HEK293 (cell line): ENCODE data around the gene GNB1L.

Source experiments
- CTCF ChIA-PET: fragments of 350-600 bp; formaldehyde crosslinking; extraction: SDS; loops from one replicate; lab custom pipeline; 2021; ENCODE audit warnings: antibody characterized with exemption; lab: Yijun Ruan, JAX
- POLR2A ChIA-PET: fragments of 300-600 bp; formaldehyde crosslinking; extraction: SDS; loops from one replicate; lab custom pipeline; 2020; ENCODE audit warnings: antibody characterized with exemption, inconsistent platforms; lab: Yijun Ruan, JAX
- H3K27ac ChIP-seq: fragments of 200-500 bp; sonication (Bioruptor generic); 2 replicates; pipeline ENCODE4 v1.5.1; 2014; ENCODE audit warnings: low read depth, low read length, control low read depth, inconsistent platforms; ENCODE audit errors: extremely low read depth
- H3K36me3 ChIP-seq, 2 experiments: fragments of 200-500 bp in 1 of 2; sonication (Bioruptor generic) in 1 of 2; 1 replicate in 1 of 2; 2 replicates in 1 of 2; pipeline ENCODE4 v1.5.1; 2014 to 2017; ENCODE audit warnings: inconsistent platforms in 2 of 2, low read length in 2 of 2; ENCODE audit not compliant: control insufficient read depth in 2 of 2, insufficient read depth in 1 of 2
- H3K4me1 ChIP-seq: fragments of 200-500 bp; sonication (Bioruptor generic); 2 replicates; pipeline ENCODE4 v1.5.1; 2014; ENCODE audit warnings: mild to moderate bottlenecking, low read length, inconsistent platforms; ENCODE audit not compliant: control insufficient read depth, insufficient read depth
- H3K4me3 ChIP-seq: 2 replicates; pipeline ENCODE4 v1.5.1; 2011; ENCODE audit warnings: low read depth, mild to moderate bottlenecking, control low read depth, low read length, moderate library complexity
- H3K9me3 ChIP-seq: fragments of 200-500 bp; sonication (Bioruptor generic); 2 replicates; pipeline ENCODE4 v1.5.1; 2014; ENCODE audit warnings: low read depth, low read length, inconsistent platforms; ENCODE audit not compliant: control insufficient read depth, insufficient read depth
- GLI4 ChIP-seq: fragments of 450-650 bp; formaldehyde crosslinking; IDR thresholded peaks from 2 replicates; pipeline ENCODE4 v1.5.1; 2016; ENCODE audit warnings: missing biosample characterization, missing genetic modification characterization
- KLF16 ChIP-seq: fragments of 450-650 bp; formaldehyde crosslinking; IDR thresholded peaks from 2 replicates; pipeline ENCODE4 v1.5.1; 2017; ENCODE audit warnings: missing biosample characterization, missing genetic modification characterization
- OSR2 ChIP-seq: fragments of 450-650 bp; formaldehyde crosslinking; IDR thresholded peaks from 2 replicates; pipeline ENCODE4 v1.5.1; 2016; ENCODE audit warnings: missing biosample characterization, missing genetic modification characterization
- REST ChIP-seq: fragments of 450-650 bp; formaldehyde crosslinking; IDR thresholded peaks from 2 replicates; pipeline ENCODE4 v1.5.1; 2016; ENCODE audit warnings: missing biosample characterization, missing genetic modification characterization
- SP2 ChIP-seq: fragments of 450-650 bp; formaldehyde crosslinking; IDR thresholded peaks from 2 replicates; pipeline ENCODE4 v1.5.1; 2016; ENCODE audit warnings: missing biosample characterization, missing genetic modification characterization
- TSHZ1 ChIP-seq: fragments of 450-650 bp; formaldehyde crosslinking; IDR thresholded peaks from 2 replicates; pipeline ENCODE4 v1.5.1; 2016; ENCODE audit warnings: missing biosample characterization, missing genetic modification characterization, borderline replicate concordance
- YY2 ChIP-seq: fragments of 450-650 bp; formaldehyde crosslinking; IDR thresholded peaks from 2 replicates; pipeline ENCODE4 v1.5.1; 2016; ENCODE audit warnings: missing biosample characterization, missing genetic modification characterization
- ZBTB8A ChIP-seq: fragments of 450-650 bp; formaldehyde crosslinking; IDR thresholded peaks from 2 replicates; pipeline ENCODE4 v1.5.1; 2016; ENCODE audit warnings: missing biosample characterization, missing genetic modification characterization
- ZFHX2 ChIP-seq: fragments of 450-650 bp; formaldehyde crosslinking; conservative IDR thresholded peaks from 2 replicates; pipeline ENCODE4 v1.5.1; 2016; ENCODE audit warnings: missing biosample characterization, missing genetic modification characterization
- ZNF157 ChIP-seq: fragments of 450-650 bp; formaldehyde crosslinking; IDR thresholded peaks from 2 replicates; pipeline ENCODE4 v1.5.1; 2016; ENCODE audit warnings: missing biosample characterization, missing genetic modification characterization
- ZNF26 ChIP-seq: fragments of 450-650 bp; formaldehyde crosslinking; IDR thresholded peaks from 2 replicates; pipeline ENCODE4 v1.5.1; 2016; ENCODE audit warnings: missing biosample characterization, missing genetic modification characterization
- ZNF311 ChIP-seq: fragments of 450-650 bp; formaldehyde crosslinking; IDR thresholded peaks from 2 replicates; pipeline ENCODE4 v1.5.1; 2017; ENCODE audit warnings: missing biosample characterization, missing genetic modification characterization, borderline replicate concordance
- ZNF37A ChIP-seq: fragments of 450-650 bp; IDR thresholded peaks from 2 replicates; pipeline ENCODE4 v1.5.1; 2018; ENCODE audit warnings: missing biosample characterization, missing genetic modification characterization
- ZNF510 ChIP-seq: fragments of 450-650 bp; formaldehyde crosslinking; IDR thresholded peaks from 2 replicates; pipeline ENCODE4 v1.5.1; 2018; ENCODE audit warnings: mild to moderate bottlenecking, missing genetic modification characterization, missing biosample characterization; ENCODE audit not compliant: insufficient replicate concordance
- ZNF610 ChIP-seq: fragments of 450-650 bp; formaldehyde crosslinking; IDR thresholded peaks from 2 replicates; pipeline ENCODE4 v1.5.1; 2016; ENCODE audit warnings: missing biosample characterization, missing genetic modification characterization, borderline replicate concordance
- ZNF626 ChIP-seq: fragments of 450-650 bp; sonication (Bioruptor Pico); formaldehyde crosslinking; IDR thresholded peaks from 2 replicates; pipeline ENCODE4 v1.5.1; 2018; ENCODE audit warnings: missing biosample characterization, missing genetic modification characterization, inconsistent platforms
- ZNF692 ChIP-seq: fragments of 450-650 bp; formaldehyde crosslinking; IDR thresholded peaks from 2 replicates; pipeline ENCODE4 v1.5.1; 2016; ENCODE audit warnings: missing biosample characterization, missing genetic modification characterization
- ZNF777 ChIP-seq: fragments of 450-650 bp; formaldehyde crosslinking; IDR thresholded peaks from 2 replicates; pipeline ENCODE4 v1.5.1; 2017; ENCODE audit warnings: missing biosample characterization, missing genetic modification characterization, borderline replicate concordance
- ZNF830 ChIP-seq: fragments of 450-650 bp; IDR thresholded peaks from 2 replicates; pipeline ENCODE4 v1.5.0; 2018; ENCODE audit warnings: missing biosample characterization, missing genetic modification characterization, low read depth, mild to moderate bottlenecking, moderate library complexity

Gene GNB1L

GRCh38 chr22:19765477-19766239, 89.0 kb downstream of the GNB1L start:
- Histone ChIP-seq H3K4me1 (no peaks in the 10 kb centered on the region), H3K9me3 (no peaks in the 10 kb centered on the region), H3K27ac (no peak overlapping the region), H3K36me3 (peaks cover 0 to 80% of the 10 kb centered on the region in 2 experiments; a peak in 1 of 3 replicates), H3K4me3 (no peak overlapping the region)
- POLR2A ChIA-PET = no interaction called here
- TF ChIP-seq ZNF610 (tag by site-specific recombination) = no peak
- TF ChIP-seq YY2 (tag by site-specific recombination) = no peak
- no peak for TF ChIP-seq ZNF311 (tag by site-specific recombination)
- TF ChIP-seq ZNF692 (tag by site-specific recombination) = no peak
- TF ChIP-seq REST (tag by site-specific recombination) = no peak
- peak; percentile 7; the same call in 1 of the 2 replicates for TF ChIP-seq SP2 (tag by site-specific recombination)
- CTCF ChIA-PET = interaction anchor here (2.0 kb wide), 1 partner anchor 12 kb away, joined by 7 read pairs; no protein-coding TSS in a partner anchor

- Histone ChIP-seq H3K27ac (no peak overlapping the region), H3K36me3 (peaks cover 0 to 73% of the 10 kb centered on the region in 2 experiments; a peak in 1 of 3 replicates), H3K9me3 (no peaks in the 10 kb centered on the region), H3K4me1 (no peaks in the 10 kb centered on the region), H3K4me3 (no peak overlapping the region)
- TF ChIP-seq ZNF37A = no peak
- no peak for TF ChIP-seq ZNF830 (tag by site-specific recombination)
- no peak for TF ChIP-seq KLF16 (tag by site-specific recombination)
- 0 out of 2 replicates have a peak, but pooled peaks have one; percentile 19 for TF ChIP-seq ZBTB8A (tag by site-specific recombination)
- TF ChIP-seq ZNF157 (tag by site-specific recombination) = no peak
- ChIA-PET POLR2A (no interaction called here), CTCF (interaction anchor here (0.7 to 2.0 kb wide), 2 partner anchors 11 to 34 kb away, joined by 3 to 7 read pairs; no protein-coding TSS in a partner anchor)
Measured at GRCh38 chr22:19764636-19765476, 89.8 kb downstream of the GNB1L start.

GRCh38 chr22:19764299-19764593, 90.4 kb downstream of the GNB1L start:
- no peaks in the 10 kb centered on the region for H3K4me1 ChIP-seq
- peaks cover 0 to 67% of the 10 kb centered on the region in 2 experiments; a peak in 1 of 3 replicates for H3K36me3 ChIP-seq
- ChIA-PET POLR2A (no interaction called here), CTCF (interaction anchor here (2.0 kb wide), 1 partner anchor 10 kb away, joined by 7 read pairs; no protein-coding TSS in a partner anchor)
- no peak overlapping the region for H3K27ac ChIP-seq
- no peaks in the 10 kb centered on the region for H3K9me3 ChIP-seq
- no peak overlapping the region for H3K4me3 ChIP-seq
- TF ChIP-seq ZNF510 (tag by site-specific recombination) (no peak), ZNF26 (tag by site-specific recombination) (no peak), TSHZ1 (tag by site-specific recombination) (no peak), ZNF37A (no peak), OSR2 (tag by site-specific recombination) (no peak), ZFHX2 (tag by site-specific recombination) (no peak), GLI4 (tag by site-specific recombination) (no peak), ZNF626 (no peak), ZNF777 (tag by site-specific recombination) (no peak)
